HG02571 (cell line): Measurements from ENCODE around the gene ZNF81.
"Not testable (repeated sequence)": the region's sequence is repeated elsewhere in the genome, so short reads cannot be mapped to it uniquely, and the experiment has no call there.

Source experiments
- ATAC-seq: cut with Tn5 transposase; IDR thresholded peaks from one replicate; pipeline ENCODE4 v1.9.1; 2021; ENCODE audit warnings: mild to moderate bottlenecking, moderate library complexity; ENCODE audit not compliant: unreplicated experiment

ZNF81 gene

GRCh38 chrX:47836164-47837072 is at the start of gene ZNF81:
ZNF81 (plus strand) TSS chrX:47836902; CDS start chrX:47846268, 9,366 bp downstream.
- peak; percentile 90 for ATAC-seq

- ATAC-seq = no peak
Observed at GRCh38 chrX:47796433-47796906, 40.2 kb upstream of the ZNF81 start.

GRCh38 chrX:47797084-47797483 is 39.6 kb upstream of the ZNF81 start:
- no peak for ATAC-seq

GRCh38 chrX:47798861-47799260 is 37.8 kb upstream of the ZNF81 start:
- no peak for ATAC-seq

GRCh38 chrX:47802589-47802988 is 34.1 kb upstream of the ZNF81 start:
- no peak for ATAC-seq

GRCh38 chrX:47803103-47803502 is 33.6 kb upstream of the ZNF81 start:
- not testable (repeated sequence) for ATAC-seq

GRCh38 chrX:47804315-47804714 is 32.4 kb upstream of the ZNF81 start:
- ATAC-seq = no peak

- ATAC-seq = not testable (repeated sequence)
Observed at GRCh38 chrX:47805844-47806243, 30.9 kb upstream of the ZNF81 start.

- ATAC-seq = not testable (repeated sequence)
Observed at GRCh38 chrX:47806415-47807271, 30.1 kb upstream of the ZNF81 start.

- not testable (repeated sequence) for ATAC-seq
Observed at GRCh38 chrX:47807272-47807538, 29.5 kb upstream of the ZNF81 start.

- ATAC-seq = no peak
Observed at GRCh38 chrX:47807548-47807947, 29.2 kb upstream of the ZNF81 start.

- no peak for ATAC-seq
Observed at GRCh38 chrX:47808904-47809788, 27.6 kb upstream of the ZNF81 start.

- ATAC-seq = no peak
Observed at GRCh38 chrX:47814851-47815250, 21.9 kb upstream of the ZNF81 start.

- no peak for ATAC-seq
Observed at GRCh38 chrX:47815901-47816845, 20.5 kb upstream of the ZNF81 start.

GRCh38 chrX:47817421-47817820 is 19.3 kb upstream of the ZNF81 start:
- ATAC-seq = no peak

GRCh38 chrX:47817897-47818296 is 18.8 kb upstream of the ZNF81 start:
- ATAC-seq = no peak

- ATAC-seq = no peak
Observed at GRCh38 chrX:47828984-47829383, 7.7 kb upstream of the ZNF81 start.

- no peak for ATAC-seq
Observed at GRCh38 chrX:47831788-47832187, 4.9 kb upstream of the ZNF81 start.

- no peak for ATAC-seq
Observed at GRCh38 chrX:47838361-47838760, 1.7 kb downstream of the ZNF81 start.

GRCh38 chrX:47840111-47840510 is 3.4 kb downstream of the ZNF81 start:
- ATAC-seq = no peak
